GM10248 (cell line): ENCODE measurements around the gene PSMB1.

Experiments
- CTCF ChIA-PET: fragments of 300-600 bp; sonication (Branson Sonifier 250); formaldehyde crosslinking; extraction: SDS; loops from one replicate; lab custom pipeline; 2021; ENCODE audit warnings: antibody characterized with exemption; lab: Yijun Ruan, JAX
- POLR2A ChIA-PET: fragments of 350-650 bp; sonication (Branson Sonifier 250); formaldehyde crosslinking; extraction: SDS; loops from one replicate; lab custom pipeline; 2020; ENCODE audit warnings: antibody characterized with exemption; lab: Yijun Ruan, JAX
- DNase-seq: peaks from one replicate; pipeline ENCODE4 v3.0.0; 2012; ENCODE audit errors: extremely low spot score
- CTCF ChIP-seq: IDR thresholded peaks from 2 replicates; pipeline ENCODE4 v1.5.1; 2012; ENCODE audit warnings: mild to moderate bottlenecking, low read depth; ENCODE audit errors: extremely low read depth, missing control alignments, control extremely low read depth

The PSMB1 gene

GRCh38 chr6:170542031-170542719, 10.9 kb downstream of the PSMB1 start:
- CTCF ChIA-PET: interaction anchor here (0.7 to 2.8 kb wide), 5 partner anchors 10 to 710 kb away, joined by 3 to 9 read pairs (median 4); no protein-coding TSS in a partner anchor
- TF ChIP-seq CTCF: no peak
- no peak for DNase-seq
- POLR2A ChIA-PET: no interaction called here

- no peak for TF ChIP-seq CTCF
- POLR2A ChIA-PET: no interaction called here
- DNase-seq: no peak
- CTCF ChIA-PET: interaction anchor here (1.1 to 1.8 kb wide), 2 partner anchors 8 to 13 kb away, joined by 3 to 5 read pairs; no protein-coding TSS in a partner anchor
Observed at GRCh38 chr6:170537329-170537728, 15.8 kb downstream of the PSMB1 start.

- ChIA-PET POLR2A (no interaction called here), CTCF (no interaction called here)
- DNase-seq: no peak
- TF ChIP-seq CTCF: no peak
Observed at GRCh38 chr6:170536671-170537070, 16.4 kb downstream of the PSMB1 start.

GRCh38 chr6:170535004-170535403, 18.1 kb downstream of the PSMB1 start:
- ChIA-PET CTCF (interaction anchor here (0.9 to 2.3 kb wide), 3 partner anchors 17 to 745 kb away, joined by 4 to 7 read pairs (median 4); no protein-coding TSS in a partner anchor), POLR2A (no interaction called here)
- DNase-seq: no peak
- TF ChIP-seq CTCF: no peak

- ChIA-PET POLR2A (no interaction called here), CTCF (interaction anchor here (1.7 to 2.3 kb wide), 3 partner anchors 16 to 702 kb away, joined by 4 to 7 read pairs (median 6); no protein-coding TSS in a partner anchor)
- no peak for DNase-seq
- no peak for TF ChIP-seq CTCF
Observed at GRCh38 chr6:170533792-170534191, 19.3 kb downstream of the PSMB1 start.

GRCh38 chr6:170532867-170533488, 20.1 kb downstream of the PSMB1 start:
- TF ChIP-seq CTCF: no peak
- POLR2A ChIA-PET: no interaction called here
- DNase-seq: no peak
- CTCF ChIA-PET: interaction anchor here (1.7 to 2.3 kb wide), 2 partner anchors 16 to 701 kb away, joined by 6 to 7 read pairs; no protein-coding TSS in a partner anchor
